HG02623 (cell line): ENCODE measurements around the gene CSNK2A2.

ENCODE experiments used
- ATAC-seq: cut with Tn5 transposase; IDR thresholded peaks from one replicate; pipeline ENCODE4 v1.9.1; 2021; ENCODE audit warnings: moderate library complexity; ENCODE audit not compliant: unreplicated experiment

CSNK2A2 gene

DNA sequence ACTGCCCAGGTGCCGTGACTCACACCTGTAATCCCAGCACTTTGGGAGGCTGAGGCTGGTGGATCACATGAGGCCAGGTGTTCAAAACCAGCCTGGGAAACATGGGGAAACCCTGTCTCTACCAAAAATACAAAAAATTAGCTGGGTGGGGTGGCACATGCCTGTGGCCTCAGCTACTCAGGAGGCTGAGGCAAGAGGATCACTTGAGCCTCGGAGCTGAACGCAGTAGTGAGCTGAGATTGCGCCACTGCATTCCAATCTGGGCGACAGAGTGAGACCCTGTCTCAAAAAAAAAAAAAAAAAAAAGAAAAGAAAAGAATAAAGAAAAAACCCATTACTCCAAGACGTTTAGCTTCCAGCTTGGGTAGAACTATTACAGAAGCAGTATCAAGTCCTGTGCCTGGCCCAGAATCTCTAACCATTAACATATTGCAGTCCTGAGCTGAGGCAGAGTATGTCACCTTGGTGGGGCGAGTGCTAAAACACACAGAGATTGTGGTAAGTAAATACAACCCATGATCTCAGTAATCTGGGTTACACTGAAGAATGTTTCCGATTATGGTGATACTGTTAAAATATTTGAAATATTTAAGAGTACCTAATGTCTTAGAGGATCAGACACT lies 45.5 kb downstream of the CSNK2A2 start:
- ATAC-seq = no peak

DNA sequence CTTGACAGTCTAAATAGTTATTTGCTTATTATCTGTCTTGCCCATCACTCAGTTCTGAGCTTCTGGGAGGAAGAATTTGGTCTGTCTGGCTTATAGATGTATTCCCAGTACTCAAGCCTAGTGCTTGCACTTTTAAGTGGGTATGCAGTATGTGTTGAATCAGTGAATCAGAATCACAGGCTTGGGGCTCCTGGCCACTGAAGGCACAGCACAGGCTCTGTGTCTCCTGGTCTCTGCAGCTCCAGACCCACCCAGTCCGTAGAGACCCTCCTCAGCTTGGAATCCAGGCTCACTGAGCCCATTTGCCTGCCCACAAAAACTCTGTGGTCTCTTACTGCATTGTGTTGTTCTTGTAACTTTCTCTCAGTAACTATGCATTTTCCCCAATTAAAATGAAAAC lies 49.4 kb downstream of the CSNK2A2 start:
- no peak for ATAC-seq

DNA sequence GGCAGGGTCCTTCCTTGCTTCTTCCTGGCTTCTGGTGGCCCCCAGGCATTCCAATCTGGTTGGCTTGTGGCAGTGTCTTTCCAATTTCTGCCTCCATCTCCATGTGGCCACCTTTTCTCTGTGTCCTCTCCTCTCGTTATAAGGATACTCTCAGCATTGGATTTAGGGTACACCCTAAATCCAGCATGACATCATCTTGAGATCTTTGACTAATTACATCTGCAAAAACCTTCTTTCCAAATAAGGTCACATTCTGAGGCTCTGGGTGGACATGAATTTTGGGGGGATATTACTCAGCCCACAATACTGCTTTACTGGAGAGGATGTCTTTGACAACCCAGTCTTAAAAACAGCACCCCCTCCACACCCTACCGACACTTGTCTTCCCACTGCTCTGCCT lies 49.8 kb downstream of the CSNK2A2 start:
- no peak for ATAC-seq

- no peak for ATAC-seq
These were observed 59.1 kb downstream of the CSNK2A2 start for GRCh38 chr16:58138852-58139251.

GRCh38 chr16:58137581-58137980 lies 60.3 kb downstream of the CSNK2A2 start:
- ATAC-seq = no peak

GRCh38 chr16:58129097-58129936 lies 68.6 kb downstream of the CSNK2A2 start, which contains the start of gene CFAP20:
Gene CFAP20, minus strand, starts transcription at chr16:58129381. Its CDS starts 266 bp downstream, at chr16:58129115.
- ATAC-seq = peak; percentile 86

GRCh38 chr16:58128711-58129096 lies 69.2 kb downstream of the CSNK2A2 start:
- peak; percentile 1 for ATAC-seq

- ATAC-seq = no peak
These were observed 69.7 kb downstream of the CSNK2A2 start for GRCh38 chr16:58128181-58128631.

GRCh38 chr16:58127634-58128033 lies 70.3 kb downstream of the CSNK2A2 start:
- ATAC-seq = no peak

DNA sequence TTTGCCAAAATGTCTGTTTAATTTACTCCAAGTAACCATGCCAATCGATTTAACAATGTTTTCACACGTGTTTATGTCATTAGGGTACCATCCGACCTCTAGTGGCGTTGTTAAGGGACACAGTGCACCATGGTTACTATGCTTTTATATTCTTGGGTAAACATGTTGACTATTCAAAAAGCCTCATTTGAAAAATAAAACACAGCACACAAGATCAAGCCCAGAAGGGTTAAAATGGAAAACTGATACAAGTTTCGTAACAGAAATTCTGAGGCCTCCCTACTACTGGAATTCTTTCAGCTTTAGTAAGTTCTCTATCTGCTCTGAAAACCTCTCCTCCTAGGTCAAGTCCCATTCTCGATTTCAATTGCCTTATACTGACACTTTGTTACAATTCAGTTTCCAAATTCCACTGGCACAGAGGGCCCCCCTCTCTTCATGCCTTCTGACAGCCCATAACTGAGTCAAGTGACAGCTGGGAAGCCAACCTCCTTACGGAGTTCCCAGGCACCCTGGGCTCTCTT lies 70.8 kb downstream of the CSNK2A2 start:
- ATAC-seq = no peak

DNA sequence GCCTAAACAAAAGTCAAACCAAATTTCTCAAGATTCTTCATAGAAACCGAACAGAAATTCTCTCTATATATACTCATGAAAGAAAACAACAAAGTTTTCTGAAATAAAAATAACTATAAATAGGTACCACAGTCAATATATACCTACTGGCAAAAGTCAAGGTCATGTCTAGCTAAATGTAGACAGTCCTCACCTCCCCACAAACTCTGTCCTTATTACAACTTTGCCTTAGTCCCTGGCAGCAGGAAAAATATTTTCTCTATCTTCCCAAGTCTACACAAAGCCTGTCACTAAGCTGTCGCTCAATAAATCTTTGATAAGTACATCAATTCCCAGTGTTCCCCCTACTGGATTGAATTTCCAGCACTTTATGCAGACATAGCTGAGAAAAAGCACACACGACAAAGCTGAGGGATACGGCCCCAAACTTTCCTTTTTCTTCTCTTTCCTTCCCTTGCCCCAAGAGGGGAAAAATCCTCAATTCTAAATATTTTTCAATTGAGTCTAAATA lies 71.4 kb downstream of the CSNK2A2 start:
- ATAC-seq = no peak

GRCh38 chr16:58125781-58126335 lies 72.0 kb downstream of the CSNK2A2 start:
- no peak for ATAC-seq

- ATAC-seq = no peak
These were observed 72.9 kb downstream of the CSNK2A2 start for GRCh38 chr16:58125041-58125440.

- ATAC-seq = no peak
These were observed 73.3 kb downstream of the CSNK2A2 start for GRCh38 chr16:58124601-58124915.

DNA sequence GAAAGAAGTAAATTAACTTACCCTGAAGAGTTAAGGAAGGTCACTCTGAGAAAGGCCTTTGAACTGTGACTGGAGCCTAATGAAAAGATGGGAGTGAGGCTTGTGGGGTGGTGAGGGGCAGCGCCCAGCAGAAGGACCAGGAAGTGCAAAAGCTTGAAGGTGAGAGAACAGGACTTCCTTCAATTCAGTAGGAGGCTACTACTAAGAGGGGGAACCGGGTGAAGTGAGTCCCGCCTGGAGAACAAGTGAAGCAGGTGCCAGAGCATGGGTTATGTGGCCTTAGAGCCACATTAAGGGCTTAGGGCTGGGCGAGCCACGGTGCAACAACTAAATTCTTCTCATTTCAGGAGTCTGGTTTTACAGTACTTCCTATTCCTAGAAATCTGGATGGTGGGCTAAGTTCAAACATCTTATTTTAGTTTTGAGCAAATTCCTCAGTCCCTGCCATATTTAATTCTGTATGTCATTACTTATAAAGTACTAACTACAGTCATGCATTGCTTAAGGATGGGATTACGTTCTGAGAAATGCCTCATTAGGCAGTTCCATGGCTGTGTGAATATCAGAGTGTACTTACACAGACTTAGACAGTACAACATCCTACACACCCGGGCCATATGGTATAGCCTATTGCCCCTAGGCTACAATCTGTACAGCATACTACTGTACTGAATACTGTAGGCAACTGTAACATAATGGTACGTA lies 73.9 kb downstream of the CSNK2A2 start:
- ATAC-seq = no peak

- ATAC-seq = no peak
These were observed 76.8 kb downstream of the CSNK2A2 start for GRCh38 chr16:58121132-58121531.

DNA sequence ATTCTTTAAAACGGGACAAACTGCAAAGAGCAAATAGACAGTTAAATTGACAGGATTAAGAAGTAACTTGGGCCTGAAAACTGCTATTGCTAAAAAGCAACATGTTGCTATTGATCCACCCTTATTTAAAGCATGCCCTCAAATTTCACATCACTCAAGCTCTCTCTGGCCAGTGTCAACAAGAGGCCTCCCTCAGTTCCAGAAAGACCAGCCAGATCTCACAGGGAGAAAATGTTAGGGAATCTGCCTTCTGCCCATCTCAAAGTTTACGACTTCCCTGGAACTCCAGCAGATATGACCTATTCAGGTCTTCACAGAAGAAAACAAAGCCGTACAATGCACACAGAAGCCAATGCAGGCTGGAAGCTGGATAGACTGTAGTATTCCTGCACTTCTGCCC lies 77.7 kb downstream of the CSNK2A2 start:
- ATAC-seq = no peak

DNA sequence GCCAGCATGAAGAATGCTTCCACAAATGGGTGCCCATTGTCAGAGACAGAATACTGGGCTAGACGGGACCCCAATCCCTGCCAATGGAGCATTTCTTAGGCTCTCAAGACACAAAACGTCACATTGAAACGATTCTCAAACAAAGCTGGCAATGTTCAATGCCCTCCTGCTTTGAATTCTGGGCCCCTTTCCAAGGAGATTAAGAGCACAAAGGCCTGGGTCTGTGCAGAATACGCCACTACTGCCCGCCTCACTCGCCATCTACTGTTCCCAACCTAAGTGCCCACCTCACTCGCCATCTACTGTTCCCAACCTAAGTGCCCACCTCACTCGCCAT lies 78.4 kb downstream of the CSNK2A2 start:
- no peak for ATAC-seq

GRCh38 chr16:58118801-58119508 lies 79.0 kb downstream of the CSNK2A2 start:
- no peak for ATAC-seq

- ATAC-seq = no peak
These were observed 81.4 kb downstream of the CSNK2A2 start for GRCh38 chr16:58116529-58116928.

- ATAC-seq = no peak
These were observed 81.8 kb downstream of the CSNK2A2 start for GRCh38 chr16:58116081-58116480.
